Measurements from ENCODE around the gene NSFL1C.

DNA sequence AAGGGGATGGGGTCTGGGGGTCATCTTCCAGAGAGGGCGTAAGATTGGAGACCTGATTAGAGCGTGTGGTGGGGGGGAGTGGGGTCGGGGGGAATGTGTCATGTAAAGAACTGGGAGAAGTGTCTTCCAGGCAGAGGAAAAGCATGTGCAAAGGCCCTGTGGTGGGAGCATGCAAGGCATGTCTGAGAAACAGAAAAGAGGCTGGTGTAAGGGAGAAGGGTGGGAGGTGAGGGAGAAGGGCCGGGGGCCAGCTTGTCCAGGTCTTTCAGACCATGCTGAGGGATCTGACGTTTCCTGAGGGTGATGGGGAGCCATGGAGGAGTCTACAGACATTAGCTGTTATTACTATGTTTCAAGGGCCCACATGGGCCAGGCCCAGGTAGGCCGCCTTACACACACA lies 43.4 kb downstream of the NSFL1C start:
- TF ChIP-seq, protein P1, sequence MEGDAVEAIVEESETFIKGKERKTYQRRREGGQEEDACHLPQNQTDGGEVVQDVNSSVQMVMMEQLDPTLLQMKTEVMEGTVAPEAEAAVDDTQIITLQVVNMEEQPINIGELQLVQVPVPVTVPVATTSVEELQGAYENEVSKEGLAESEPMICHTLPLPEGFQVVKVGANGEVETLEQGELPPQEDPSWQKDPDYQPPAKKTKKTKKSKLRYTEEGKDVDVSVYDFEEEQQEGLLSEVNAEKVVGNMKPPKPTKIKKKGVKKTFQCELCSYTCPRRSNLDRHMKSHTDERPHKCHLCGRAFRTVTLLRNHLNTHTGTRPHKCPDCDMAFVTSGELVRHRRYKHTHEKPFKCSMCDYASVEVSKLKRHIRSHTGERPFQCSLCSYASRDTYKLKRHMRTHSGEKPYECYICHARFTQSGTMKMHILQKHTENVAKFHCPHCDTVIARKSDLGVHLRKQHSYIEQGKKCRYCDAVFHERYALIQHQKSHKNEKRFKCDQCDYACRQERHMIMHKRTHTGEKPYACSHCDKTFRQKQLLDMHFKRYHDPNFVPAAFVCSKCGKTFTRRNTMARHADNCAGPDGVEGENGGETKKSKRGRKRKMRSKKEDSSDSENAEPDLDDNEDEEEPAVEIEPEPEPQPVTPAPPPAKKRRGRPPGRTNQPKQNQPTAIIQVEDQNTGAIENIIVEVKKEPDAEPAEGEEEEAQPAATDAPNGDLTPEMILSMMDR (IDR thresholded peaks at IDR 0.05): no peak
- no peak for TF ChIP-seq POLR2A (IDR thresholded peaks at IDR 0.05)
